ENCODE measurements around the gene MCC. TPM values are rescaled to one million over a fixed set of nuclear protein-coding genes. Genes with fewer than 3 reads are reported as not detected.
"Not testable (repeated sequence)": the region's sequence is repeated elsewhere in the genome, so short reads cannot be mapped to it uniquely, and the experiment has no call there.

Gene MCC
- polyA plus RNA-seq, 1 donor (not counting 4 experiments of a cell fraction or from before 2014, with no cell fraction given) = 24.6 TPM

DNA sequence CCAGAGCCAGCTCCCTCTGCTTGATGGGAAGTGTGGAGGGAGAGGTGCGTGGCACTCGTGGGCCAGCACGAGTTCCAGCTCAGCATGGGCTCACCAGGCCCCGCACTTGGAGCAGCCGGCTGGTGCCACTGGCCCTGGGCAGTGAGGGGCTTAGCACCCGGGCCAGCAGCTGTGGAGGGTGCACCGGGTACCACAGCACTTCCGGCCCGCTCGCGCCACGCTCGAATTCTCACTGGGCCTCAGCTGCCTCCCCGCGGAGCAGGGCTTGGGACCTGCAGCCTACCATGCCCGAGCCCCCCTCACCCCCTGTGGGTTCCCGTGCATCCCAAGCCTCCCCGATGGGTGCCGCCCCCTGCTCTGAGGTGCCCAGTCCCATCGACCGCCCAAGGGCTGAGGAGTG lies 413.2 kb downstream of the MCC start:
- dilution Hi-C loops (cut with MboI; ENCODE audit: extremely low pct_ligation_motif_present, low sequenced_read_pairs) = no loop called here
- TF ChIP-seq, protein P1, sequence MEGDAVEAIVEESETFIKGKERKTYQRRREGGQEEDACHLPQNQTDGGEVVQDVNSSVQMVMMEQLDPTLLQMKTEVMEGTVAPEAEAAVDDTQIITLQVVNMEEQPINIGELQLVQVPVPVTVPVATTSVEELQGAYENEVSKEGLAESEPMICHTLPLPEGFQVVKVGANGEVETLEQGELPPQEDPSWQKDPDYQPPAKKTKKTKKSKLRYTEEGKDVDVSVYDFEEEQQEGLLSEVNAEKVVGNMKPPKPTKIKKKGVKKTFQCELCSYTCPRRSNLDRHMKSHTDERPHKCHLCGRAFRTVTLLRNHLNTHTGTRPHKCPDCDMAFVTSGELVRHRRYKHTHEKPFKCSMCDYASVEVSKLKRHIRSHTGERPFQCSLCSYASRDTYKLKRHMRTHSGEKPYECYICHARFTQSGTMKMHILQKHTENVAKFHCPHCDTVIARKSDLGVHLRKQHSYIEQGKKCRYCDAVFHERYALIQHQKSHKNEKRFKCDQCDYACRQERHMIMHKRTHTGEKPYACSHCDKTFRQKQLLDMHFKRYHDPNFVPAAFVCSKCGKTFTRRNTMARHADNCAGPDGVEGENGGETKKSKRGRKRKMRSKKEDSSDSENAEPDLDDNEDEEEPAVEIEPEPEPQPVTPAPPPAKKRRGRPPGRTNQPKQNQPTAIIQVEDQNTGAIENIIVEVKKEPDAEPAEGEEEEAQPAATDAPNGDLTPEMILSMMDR (optimal IDR thresholded peaks at IDR 0.05 in 1 of 3, IDR thresholded peaks at IDR 0.05 in 1 of 3, conservative IDR thresholded peaks at IDR 0.05 in 1 of 3; ENCODE audit: extremely low read depth in 1 of 3, insufficient read depth in 2 of 3, low read length in 3 of 3) = no peak
- no peak for TF ChIP-seq EZH2 (IDR thresholded peaks at IDR 0.05; ENCODE audit: low read length)
- H3K79me2 ChIP-seq (ENCODE audit: control insufficient read depth, insufficient read depth, low read length) = peaks cover 2% of the 10 kb centered on the region
- H3K4me2 ChIP-seq (ENCODE audit: control insufficient read depth, extremely low read depth, insufficient read depth, low read depth, low read length) = no peak overlapping the region
- H3K9me3 ChIP-seq (ENCODE audit: control insufficient read depth, low read depth, low read length) = no peaks in the 10 kb centered on the region
- no peak overlapping the region for H3K27ac ChIP-seq (ENCODE audit: control insufficient read depth, insufficient read depth, low read length)
- no peak overlapping the region for H2AFZ ChIP-seq (ENCODE audit: control insufficient read depth, low read length)
- no peaks in the 10 kb centered on the region for H3K9me1 ChIP-seq (ENCODE audit: control insufficient read depth, extremely low read depth, insufficient read depth, low read length)
- H3K4me3 ChIP-seq (ENCODE audit: control insufficient read depth in 2 of 3, extremely low read depth in 1 of 3, insufficient read depth in 2 of 3, low read depth in 1 of 3, low read length in 3 of 3) = no peak overlapping the region
- no peak overlapping the region for H3K9ac ChIP-seq (ENCODE audit: control insufficient read depth, extremely low read depth, insufficient read depth, low read length)
- no peaks in the 10 kb centered on the region for H3K4me1 ChIP-seq (ENCODE audit: control insufficient read depth, extremely low read depth, insufficient read depth, low read length)
- no peaks in the 10 kb centered on the region for H4K20me1 ChIP-seq (ENCODE audit: control insufficient read depth, extremely low read depth, insufficient read depth, low read length)
- no peak for FAIRE-seq
- peaks cover 0 to 7% of the 10 kb centered on the region in 2 experiments for H3K36me3 ChIP-seq (ENCODE audit: control insufficient read depth in 2 of 2, extremely low read depth in 1 of 2, insufficient read depth in 2 of 2, low read length in 2 of 2)
- DNase-seq (ENCODE audit: low read depth, low spot score) = no peak
- no peaks in the 10 kb centered on the region for H3K27me3 ChIP-seq (ENCODE audit: control insufficient read depth, extremely low read depth, insufficient read depth, low read length)

DNA sequence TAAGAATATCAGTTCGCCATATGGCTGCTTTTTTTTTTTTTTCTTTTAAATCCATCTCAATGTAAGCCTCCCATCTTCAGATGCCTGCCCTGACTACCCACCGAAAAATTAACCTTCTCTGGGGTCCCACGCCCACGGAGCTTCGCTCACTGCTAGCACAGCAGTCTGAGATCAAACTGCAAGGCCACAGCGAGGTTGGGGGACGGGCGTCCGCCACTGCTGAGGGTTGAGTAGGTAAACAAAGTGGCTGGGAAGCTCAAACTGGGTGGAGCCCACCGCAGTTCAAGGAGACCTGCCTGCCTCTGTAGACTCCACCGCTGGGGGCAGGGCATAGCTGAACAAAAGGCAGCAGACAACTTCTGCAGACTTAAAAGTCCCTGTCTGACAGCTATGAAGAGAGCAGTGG lies 414.6 kb downstream of the MCC start:
- H3K36me3 ChIP-seq (ENCODE audit: control insufficient read depth in 2 of 2, extremely low read depth in 1 of 2, insufficient read depth in 2 of 2, low read length in 2 of 2); H3K4me3 ChIP-seq (ENCODE audit: control insufficient read depth in 2 of 3, extremely low read depth in 1 of 3, insufficient read depth in 2 of 3, low read depth in 1 of 3, low read length in 3 of 3); DNase-seq (ENCODE audit: low read depth, low spot score); H3K9ac ChIP-seq (ENCODE audit: control insufficient read depth, extremely low read depth, insufficient read depth, low read length); H3K9me1 ChIP-seq (ENCODE audit: control insufficient read depth, extremely low read depth, insufficient read depth, low read length); H2AFZ ChIP-seq (ENCODE audit: control insufficient read depth, low read length); H3K79me2 ChIP-seq (ENCODE audit: control insufficient read depth, insufficient read depth, low read length); H4K20me1 ChIP-seq (ENCODE audit: control insufficient read depth, extremely low read depth, insufficient read depth, low read length); H3K4me2 ChIP-seq (ENCODE audit: control insufficient read depth, extremely low read depth, insufficient read depth, low read depth, low read length); dilution Hi-C loops (cut with MboI; ENCODE audit: extremely low pct_ligation_motif_present, low sequenced_read_pairs); H3K27me3 ChIP-seq (ENCODE audit: control insufficient read depth, extremely low read depth, insufficient read depth, low read length); H3K27ac ChIP-seq (ENCODE audit: control insufficient read depth, insufficient read depth, low read length); H3K9me3 ChIP-seq (ENCODE audit: control insufficient read depth, low read depth, low read length); H3K4me1 ChIP-seq (ENCODE audit: control insufficient read depth, extremely low read depth, insufficient read depth, low read length); FAIRE-seq: not testable (repeated sequence)

DNA sequence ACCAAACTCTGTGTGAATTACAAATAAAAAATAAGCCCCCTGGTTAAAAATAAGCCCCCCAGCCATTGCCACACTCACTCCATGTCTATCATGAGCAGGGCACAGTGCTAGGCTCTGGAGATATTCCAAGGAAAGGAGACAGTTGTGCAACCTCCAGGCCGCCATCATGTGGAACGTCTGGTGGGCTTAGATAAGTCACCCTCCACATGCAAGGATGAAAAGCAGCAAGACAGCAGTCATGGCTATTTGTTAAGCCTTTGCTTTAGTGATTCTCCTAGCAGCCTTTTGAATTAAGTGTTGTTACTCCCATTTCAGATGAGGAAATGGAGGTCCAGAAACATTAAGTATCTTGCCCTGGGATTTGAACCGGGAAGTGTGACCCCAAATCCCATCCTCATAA lies 416.9 kb downstream of the MCC start:
- H3K4me1 ChIP-seq (ENCODE audit: control insufficient read depth, extremely low read depth, insufficient read depth, low read length) = no peaks in the 10 kb centered on the region
- no peaks in the 10 kb centered on the region for H4K20me1 ChIP-seq (ENCODE audit: control insufficient read depth, extremely low read depth, insufficient read depth, low read length)
- dilution Hi-C loops (cut with MboI; ENCODE audit: extremely low pct_ligation_motif_present, low sequenced_read_pairs) = no loop called here
- H3K9ac ChIP-seq (ENCODE audit: control insufficient read depth, extremely low read depth, insufficient read depth, low read length) = no peak overlapping the region
- H3K27ac ChIP-seq (ENCODE audit: control insufficient read depth, insufficient read depth, low read length) = no peak overlapping the region
- DNase-seq (ENCODE audit: low read depth, low spot score) = no peak
- peaks cover 7 to 20% of the 10 kb centered on the region in 2 experiments for H3K36me3 ChIP-seq (ENCODE audit: control insufficient read depth in 2 of 2, extremely low read depth in 1 of 2, insufficient read depth in 2 of 2, low read length in 2 of 2)
- no peak for FAIRE-seq
- no peak overlapping the region for H2AFZ ChIP-seq (ENCODE audit: control insufficient read depth, low read length)
- H3K4me2 ChIP-seq (ENCODE audit: control insufficient read depth, extremely low read depth, insufficient read depth, low read depth, low read length) = no peak overlapping the region
- TF ChIP-seq, protein P1 (optimal IDR thresholded peaks at IDR 0.05 in 1 of 3, IDR thresholded peaks at IDR 0.05 in 1 of 3, conservative IDR thresholded peaks at IDR 0.05 in 1 of 3; ENCODE audit: extremely low read depth in 1 of 3, insufficient read depth in 2 of 3, low read length in 3 of 3) = no peak
- TF ChIP-seq EZH2 (IDR thresholded peaks at IDR 0.05; ENCODE audit: low read length) = no peak
- no peaks in the 10 kb centered on the region for H3K9me1 ChIP-seq (ENCODE audit: control insufficient read depth, extremely low read depth, insufficient read depth, low read length)
- peaks cover 2% of the 10 kb centered on the region for H3K79me2 ChIP-seq (ENCODE audit: control insufficient read depth, insufficient read depth, low read length)
- no peak overlapping the region for H3K4me3 ChIP-seq (ENCODE audit: control insufficient read depth in 2 of 3, extremely low read depth in 1 of 3, insufficient read depth in 2 of 3, low read depth in 1 of 3, low read length in 3 of 3)
- H3K27me3 ChIP-seq (ENCODE audit: control insufficient read depth, extremely low read depth, insufficient read depth, low read length) = no peaks in the 10 kb centered on the region
- no peaks in the 10 kb centered on the region for H3K9me3 ChIP-seq (ENCODE audit: control insufficient read depth, low read depth, low read length)
